Activated CD4-positive, alpha-beta T cell treated with anti-CD3 and anti-CD28 coated beads, Interleukin-2, amount 10 ng/mL, durations not matched to agents 7 days and 5 days (primary cell): ENCODE results near the gene LARGE2. TPM values are rescaled to one million over a fixed set of nuclear protein-coding genes. Genes with fewer than 3 reads are reported as not detected.

ENCODE experiments used
- CTCF ChIA-PET: fragments of 350-600 bp; sonication (Branson Sonifier 250); formaldehyde crosslinking; loops from one replicate; lab custom pipeline; 2021; ENCODE audit warnings: antibody characterized with exemption; lab: Charles Lee
- POLR2A ChIA-PET: fragments of 350-600 bp; sonication (Branson Sonifier 250); formaldehyde crosslinking; loops from one replicate; lab custom pipeline; 2021; ENCODE audit warnings: antibody characterized with exemption; lab: Charles Lee
- DNase-seq: peaks from one replicate; pipeline ENCODE4 v3.0.0-alpha.2; 2020
- H3K27ac Mint-ChIP-seq: one replicate; pipeline ENCODE4 v1.8.0; 2021; ENCODE audit warnings: mild to moderate bottlenecking, moderate library complexity, mixed read lengths
- H3K27me3 Mint-ChIP-seq: one replicate; pipeline ENCODE4 v1.8.0; 2021; ENCODE audit warnings: mixed read lengths
- H3K36me3 Mint-ChIP-seq: one replicate; pipeline ENCODE4 v1.8.0; 2021; ENCODE audit warnings: low read depth, mixed read lengths
- H3K4me1 Mint-ChIP-seq: one replicate; pipeline ENCODE4 v1.8.0; 2021; ENCODE audit warnings: mixed read lengths
- H3K4me3 Mint-ChIP-seq: one replicate; pipeline ENCODE4 v1.8.0; 2021; ENCODE audit warnings: mild to moderate bottlenecking, moderate library complexity, mixed read lengths
- H3K9me3 Mint-ChIP-seq: one replicate; pipeline ENCODE4 v1.8.0; 2021; ENCODE audit warnings: mixed read lengths
- total RNA-seq, 2 experiments: library from RNA; stranded (reverse); gene quantifications; one replicate each; pipeline ENCODE4 v1.2.3, GENCODE V29; 2021

Gene LARGE2
- total RNA-seq, 2 experiments from 2014 or later, result 0.40 to 0.44 TPM

DNA sequence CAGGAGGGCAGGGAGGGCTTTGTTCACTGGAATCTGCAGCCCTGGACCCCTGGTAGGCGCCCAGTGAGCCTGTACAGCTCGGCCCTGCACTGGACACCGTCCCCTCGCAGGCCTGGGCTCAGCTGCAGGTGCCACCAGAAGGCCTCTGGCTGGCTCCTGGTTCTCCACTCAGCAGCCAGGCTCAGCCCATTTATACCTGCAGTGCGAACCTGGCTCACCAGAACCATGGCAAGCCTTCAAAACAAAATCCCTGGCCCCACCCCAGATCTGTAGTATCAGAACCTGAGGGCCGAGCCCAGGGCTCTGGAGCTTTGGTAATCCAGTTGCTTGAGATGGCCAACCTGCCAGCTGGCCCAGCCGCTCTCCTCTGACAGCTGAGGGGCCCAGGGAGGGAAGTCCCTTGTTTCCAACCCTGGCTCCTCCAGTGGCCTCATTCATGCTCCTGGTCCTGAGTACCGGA lies 14.5 kb upstream of the LARGE2 start:
- CTCF ChIA-PET, result interaction anchor here (1.2 kb wide), 1 partner anchor 9 kb away, joined by 3 read pairs; the partner anchor contains the start of gene PEX16
- Mint-ChIP-seq H3K27me3 (no peaks in the 10 kb centered on the region), H3K27ac (no peak overlapping the region), H3K4me1 (peaks cover 5% of the 10 kb centered on the region), H3K9me3 (no peaks in the 10 kb centered on the region), H3K36me3 (peaks cover 7% of the 10 kb centered on the region), H3K4me3 (no peak overlapping the region)
- DNase-seq, result no peak
- POLR2A ChIA-PET, result no interaction called here

GRCh38 chr11:45909594-45910475 lies 12.6 kb upstream of the LARGE2 start:
- ChIA-PET POLR2A (no interaction called here), CTCF (no interaction called here)
- DNase-seq, result no peak
- peaks cover 5% of the 10 kb centered on the region for H3K4me1 Mint-ChIP-seq
- H3K27ac Mint-ChIP-seq, result no peak overlapping the region
- H3K36me3 Mint-ChIP-seq, result peaks cover 15% of the 10 kb centered on the region
- H3K9me3 Mint-ChIP-seq, result no peaks in the 10 kb centered on the region
- H3K4me3 Mint-ChIP-seq, result no peak overlapping the region
- no peaks in the 10 kb centered on the region for H3K27me3 Mint-ChIP-seq

- Mint-ChIP-seq H3K36me3 (peaks cover 20% of the 10 kb centered on the region), H3K4me1 (peaks cover 8% of the 10 kb centered on the region), H3K4me3 (no peak overlapping the region), H3K27me3 (no peaks in the 10 kb centered on the region), H3K27ac (no peak overlapping the region), H3K9me3 (no peaks in the 10 kb centered on the region)
- ChIA-PET POLR2A (no interaction called here), CTCF (no interaction called here)
- no peak for DNase-seq
Observed at GRCh38 chr11:45910623-45911022, 11.8 kb upstream of the LARGE2 start.

GRCh38 chr11:45913514-45913913 lies 8.9 kb upstream of the LARGE2 start:
- POLR2A ChIA-PET, result no interaction called here
- peaks cover 23% of the 10 kb centered on the region for H3K4me1 Mint-ChIP-seq

GRCh38 chr11:45913942-45914635 lies 8.4 kb upstream of the LARGE2 start:
- Mint-ChIP-seq H3K9me3 (no peaks in the 10 kb centered on the region), H3K36me3 (peaks cover 22% of the 10 kb centered on the region), H3K27ac (no peak overlapping the region), H3K4me1 (peaks cover 29% of the 10 kb centered on the region), H3K4me3 (no peak overlapping the region), H3K27me3 (no peaks in the 10 kb centered on the region)
- no peak for DNase-seq
- ChIA-PET CTCF (interaction anchor here (1.1 kb wide), 1 partner anchor 13 kb away, joined by 3 read pairs; no protein-coding TSS in a partner anchor), POLR2A (no interaction called here)

More at GRCh38 chr11:45913514-45913913, 8.9 kb upstream of the LARGE2 start:
- Mint-ChIP-seq H3K9me3 (no peaks in the 10 kb centered on the region), H3K36me3 (peaks cover 22% of the 10 kb centered on the region), H3K4me3 (no peak overlapping the region), H3K27me3 (no peaks in the 10 kb centered on the region), H3K27ac (no peak overlapping the region)
- DNase-seq, result no peak
- CTCF ChIA-PET, result interaction anchor here (0.9 to 1.4 kb wide), 3 partner anchors 13 to 26 kb away, joined by 3 read pairs; no protein-coding TSS in a partner anchor

DNA sequence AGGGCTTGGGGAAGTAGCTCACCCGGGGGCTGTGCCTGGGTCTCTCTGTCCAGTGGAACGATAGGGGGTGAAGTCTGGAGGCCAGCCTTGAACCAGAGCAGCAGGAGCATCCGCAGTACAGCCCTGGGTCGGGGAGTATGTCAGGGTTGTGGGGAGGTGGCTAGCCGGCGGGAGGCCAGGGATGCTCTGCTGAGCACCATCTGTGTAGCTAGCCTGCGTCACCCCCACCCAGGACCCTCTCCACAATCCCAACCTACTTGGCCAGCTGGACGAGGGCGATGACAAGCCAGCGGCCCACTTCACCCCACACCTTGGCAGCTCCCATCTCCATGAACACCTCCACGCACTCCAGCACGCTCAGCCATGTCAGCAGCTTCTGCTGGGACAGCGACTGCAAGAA lies 7.0 kb upstream of the LARGE2 start:
- ChIA-PET CTCF (no interaction called here), POLR2A (no interaction called here)
- H3K27me3 Mint-ChIP-seq, result no peaks in the 10 kb centered on the region
- H3K4me3 Mint-ChIP-seq, result no peak overlapping the region
- DNase-seq, result no peak
- no peak overlapping the region for H3K27ac Mint-ChIP-seq
- peaks cover 22% of the 10 kb centered on the region for H3K36me3 Mint-ChIP-seq
- H3K9me3 Mint-ChIP-seq, result no peaks in the 10 kb centered on the region
- H3K4me1 Mint-ChIP-seq, result peaks cover 40% of the 10 kb centered on the region

DNA sequence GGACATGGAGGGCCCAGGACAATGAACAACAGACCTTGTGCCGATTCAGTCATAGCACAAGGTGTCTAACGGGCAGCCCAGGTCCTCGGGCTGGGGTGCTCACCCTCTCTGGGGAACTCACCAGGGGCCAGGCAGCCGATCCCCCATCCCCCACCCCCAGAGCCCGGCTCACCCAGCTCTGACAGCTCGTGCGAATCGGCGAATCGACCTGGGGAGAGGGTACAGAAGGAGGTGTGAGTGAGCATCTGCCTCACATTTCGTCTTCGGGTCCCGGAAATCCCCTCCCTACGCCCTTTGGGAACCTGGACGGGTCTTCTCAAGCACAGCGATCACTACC lies 5.2 kb upstream of the LARGE2 start:
- peak; percentile 38 for DNase-seq
- ChIA-PET POLR2A (no interaction called here), CTCF (interaction anchor here (0.6 to 1.8 kb wide), 2 partner anchors 10 to 971 kb away, joined by 3 read pairs; partner anchors contain the start of gene FREY1)
- Mint-ChIP-seq H3K36me3 (peaks cover 17% of the 10 kb centered on the region), H3K27ac (peak overlapping the region; percentile 99), H3K4me3 (peak overlapping the region; percentile 93), H3K27me3 (peaks cover 6% of the 10 kb centered on the region), H3K4me1 (peaks cover 43% of the 10 kb centered on the region), H3K9me3 (no peaks in the 10 kb centered on the region)

- Mint-ChIP-seq H3K36me3 (peaks cover 17% of the 10 kb centered on the region), H3K27ac (peak within 1 kb of the TSS; percentile 99), H3K9me3 (no peaks in the 10 kb centered on the region), H3K27me3 (peaks cover 6% of the 10 kb centered on the region), H3K4me3 (peak within 1 kb of the TSS; percentile 93), H3K4me1 (peaks cover 43% of the 10 kb centered on the region)
- CTCF ChIA-PET, result interaction anchor here (0.6 to 2.8 kb wide), 4 partner anchors 10 to 971 kb away, joined by 3 to 10 read pairs (median 4); partner anchors contain the start of gene FREY1
- POLR2A ChIA-PET, result interaction anchor here (0.6 kb wide), 2 partner anchors 62 to 321 kb away, joined by 3 to 4 read pairs; no protein-coding TSS in a partner anchor
- peak; percentile 97 for DNase-seq
Observed at GRCh38 chr11:45917623-45918330, 4.7 kb upstream of the LARGE2 start, which contains the start of gene PEX16. TSS of gene PEX16 (minus strand) at chr11:45917877. CDS start at chr11:45917811, 66 bp downstream.

GRCh38 chr11:45918331-45918941 lies 4.0 kb upstream of the LARGE2 start:
- Mint-ChIP-seq H3K36me3 (peaks cover 19% of the 10 kb centered on the region), H3K4me1 (peaks cover 46% of the 10 kb centered on the region), H3K27me3 (peaks cover 9% of the 10 kb centered on the region), H3K4me3 (peak overlapping the region; percentile 93), H3K9me3 (no peaks in the 10 kb centered on the region), H3K27ac (peak overlapping the region; percentile 99)
- POLR2A ChIA-PET, result interaction anchor here (0.6 kb wide), 1 partner anchor 9 kb away, joined by 3 read pairs; no protein-coding TSS in a partner anchor
- DNase-seq, result peak; percentile 70
- CTCF ChIA-PET, result interaction anchor here (1.1 to 2.8 kb wide), 2 partner anchors 10 to 76 kb away, joined by 4 to 10 read pairs; no protein-coding TSS in a partner anchor

DNA sequence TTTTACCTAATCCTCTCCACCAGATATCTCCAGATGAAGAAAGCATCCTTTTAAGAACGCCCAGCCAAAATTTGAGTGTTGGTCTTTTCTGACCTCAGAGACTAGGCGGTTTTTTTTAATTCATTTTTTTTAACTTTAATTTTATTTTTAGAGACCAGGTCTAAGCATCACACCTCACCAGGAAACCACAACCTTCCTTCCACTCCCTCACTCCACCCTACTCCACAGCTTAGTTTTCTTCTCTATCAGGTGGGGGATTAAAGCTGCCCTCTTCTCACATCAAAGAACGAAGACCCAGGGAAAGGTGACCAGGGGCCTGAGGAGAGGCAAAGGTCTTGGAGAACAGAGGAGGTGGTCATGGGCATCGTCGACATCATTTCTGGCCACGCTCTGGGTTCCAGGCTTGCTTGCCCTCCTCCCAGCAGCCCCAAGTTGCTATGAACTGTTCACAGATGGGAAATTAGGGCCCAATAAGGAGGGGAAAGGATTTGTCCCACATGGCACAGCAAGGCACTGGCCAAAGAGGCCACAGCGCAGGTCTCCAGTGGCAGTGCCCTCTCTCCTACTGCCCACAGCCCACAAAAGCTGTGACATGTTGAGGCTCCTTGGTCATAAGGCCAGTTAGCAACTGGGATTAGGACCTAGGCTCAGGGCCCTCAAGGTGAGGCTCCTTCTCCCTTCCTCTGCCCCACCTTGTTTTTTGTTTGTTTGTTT lies 3.3 kb upstream of the LARGE2 start:
- peak overlapping the region; percentile 99 for H3K27ac Mint-ChIP-seq
- peaks cover 16% of the 10 kb centered on the region for H3K36me3 Mint-ChIP-seq
- H3K27me3 Mint-ChIP-seq, result peaks cover 13% of the 10 kb centered on the region
- ChIA-PET CTCF (interaction anchor here (1.2 to 2.8 kb wide), 2 partner anchors 10 to 46 kb away, joined by 3 to 10 read pairs; no protein-coding TSS in a partner anchor), POLR2A (interaction anchor here (0.6 kb wide), 1 partner anchor 9 kb away, joined by 3 read pairs; no protein-coding TSS in a partner anchor)
- H3K4me3 Mint-ChIP-seq, result peak overlapping the region; percentile 93
- H3K9me3 Mint-ChIP-seq, result no peaks in the 10 kb centered on the region
- DNase-seq, result no peak
- H3K4me1 Mint-ChIP-seq, result peaks cover 47% of the 10 kb centered on the region

GRCh38 chr11:45919806-45920530 lies 2.5 kb upstream of the LARGE2 start:
- no peaks in the 10 kb centered on the region for H3K9me3 Mint-ChIP-seq

More at GRCh38 chr11:45919806-45920530, 2.5 kb upstream of the LARGE2 start:
- ChIA-PET POLR2A (no interaction called here), CTCF (interaction anchor here (1.2 to 2.8 kb wide), 2 partner anchors 9 to 45 kb away, joined by 3 to 10 read pairs; no protein-coding TSS in a partner anchor)
- H3K4me3 Mint-ChIP-seq, result peak overlapping the region; percentile 34
- H3K4me1 Mint-ChIP-seq, result peaks cover 47% of the 10 kb centered on the region
- peak overlapping the region; percentile 99 for H3K27ac Mint-ChIP-seq
- H3K27me3 Mint-ChIP-seq, result peaks cover 22% of the 10 kb centered on the region
- H3K36me3 Mint-ChIP-seq, result peaks cover 12% of the 10 kb centered on the region
- no peak for DNase-seq
